ENCODE measurements around the gene H3-3A.

The H3-3A gene

GRCh38 chr1:226062558-226063223 is at the start of gene H3-3A:
Gene H3-3A, plus strand, starts transcription at chr1:226062716. Its CDS starts 1,636 bp downstream, at chr1:226064352.
- in situ Hi-C loops (cut with MboI; ENCODE audit: low sequenced_read_pairs) = no loop called here

GRCh38 chr1:226017070-226017469 is 45.4 kb upstream of the H3-3A start:
- in situ Hi-C loops (cut with MboI; ENCODE audit: low sequenced_read_pairs) = no loop called here

GRCh38 chr1:226019572-226019971 is 42.9 kb upstream of the H3-3A start:
- in situ Hi-C loops (cut with MboI; ENCODE audit: low sequenced_read_pairs) = no loop called here

- in situ Hi-C loops (cut with MboI; ENCODE audit: low sequenced_read_pairs) = no loop called here
Measured at GRCh38 chr1:226021401-226021800, 41.1 kb upstream of the H3-3A start.

GRCh38 chr1:226021801-226022200 is 40.7 kb upstream of the H3-3A start:
- in situ Hi-C loops (cut with MboI; ENCODE audit: low sequenced_read_pairs) = no loop called here

GRCh38 chr1:226023735-226024134 is 38.8 kb upstream of the H3-3A start:
- in situ Hi-C loops (cut with MboI; ENCODE audit: low sequenced_read_pairs) = no loop called here

GRCh38 chr1:226026833-226027232 is 35.7 kb upstream of the H3-3A start:
- in situ Hi-C loops (cut with MboI; ENCODE audit: low sequenced_read_pairs) = no loop called here

GRCh38 chr1:226027538-226028217 is 34.8 kb upstream of the H3-3A start:
- in situ Hi-C loops (cut with MboI; ENCODE audit: low sequenced_read_pairs) = no loop called here

GRCh38 chr1:226029093-226029496 is 33.4 kb upstream of the H3-3A start:
- in situ Hi-C loops (cut with MboI; ENCODE audit: low sequenced_read_pairs) = no loop called here

- in situ Hi-C loops (cut with MboI; ENCODE audit: low sequenced_read_pairs) = no loop called here
Measured at GRCh38 chr1:226029568-226030225, 32.8 kb upstream of the H3-3A start.

GRCh38 chr1:226033582-226033981 is 28.9 kb upstream of the H3-3A start:
- in situ Hi-C loops (cut with MboI; ENCODE audit: low sequenced_read_pairs) = no loop called here

- in situ Hi-C loops (cut with MboI; ENCODE audit: low sequenced_read_pairs) = no loop called here
Measured at GRCh38 chr1:226033991-226034390, 28.5 kb upstream of the H3-3A start.

- in situ Hi-C loops (cut with MboI; ENCODE audit: low sequenced_read_pairs) = no loop called here
Measured at GRCh38 chr1:226034482-226034881, 28.0 kb upstream of the H3-3A start.

- in situ Hi-C loops (cut with MboI; ENCODE audit: low sequenced_read_pairs) = no loop called here
Measured at GRCh38 chr1:226035915-226036314, 26.6 kb upstream of the H3-3A start.

GRCh38 chr1:226038661-226039060 is 23.9 kb upstream of the H3-3A start:
- in situ Hi-C loops (cut with MboI; ENCODE audit: low sequenced_read_pairs) = no loop called here

- in situ Hi-C loops (cut with MboI; ENCODE audit: low sequenced_read_pairs) = no loop called here
Measured at GRCh38 chr1:226041419-226041818, 21.1 kb upstream of the H3-3A start.

GRCh38 chr1:226044514-226045101 is 17.9 kb upstream of the H3-3A start:
- in situ Hi-C loops (cut with MboI; ENCODE audit: low sequenced_read_pairs) = no loop called here

GRCh38 chr1:226046240-226046639 is 16.3 kb upstream of the H3-3A start:
- in situ Hi-C loops (cut with MboI; ENCODE audit: low sequenced_read_pairs) = no loop called here

GRCh38 chr1:226047495-226047894 is 15.0 kb upstream of the H3-3A start:
- in situ Hi-C loops (cut with MboI; ENCODE audit: low sequenced_read_pairs) = no loop called here

GRCh38 chr1:226048886-226049285 is 13.6 kb upstream of the H3-3A start:
- in situ Hi-C loops (cut with MboI; ENCODE audit: low sequenced_read_pairs) = no loop called here

GRCh38 chr1:226050133-226050532 is 12.4 kb upstream of the H3-3A start:
- in situ Hi-C loops (cut with MboI; ENCODE audit: low sequenced_read_pairs) = no loop called here

GRCh38 chr1:226051365-226051764 is 11.2 kb upstream of the H3-3A start:
- in situ Hi-C loops (cut with MboI; ENCODE audit: low sequenced_read_pairs) = no loop called here
